SK-N-SH treated with all-trans-retinoic acid at 6 μM for 48 hours (cell line): ENCODE measurements around the gene SLC2A2.

ENCODE experiments used
- ATAC-seq: fragments of 200-7000 bp; cut with Tn5 transposase; 3 replicates; pipeline ENCODE4 v1.9.1; 2020; ENCODE audit warnings: mild to moderate bottlenecking, moderate library complexity
- ARNTL ChIP-seq: fragments of 450-650 bp; formaldehyde crosslinking; IDR thresholded peaks from 2 replicates; pipeline ENCODE4 v1.5.0; 2020; ENCODE audit warnings: low read depth, mild to moderate bottlenecking, moderate library complexity, borderline replicate concordance
- BACH2 ChIP-seq: fragments of 250-450 bp; sonication (Bioruptor Pico); IDR thresholded peaks from 2 replicates; pipeline ENCODE4 v1.9.0; 2021; ENCODE audit warnings: mild to moderate bottlenecking, borderline replicate concordance
- ESRRG ChIP-seq: fragments of 250-450 bp; sonication (Bioruptor Pico); IDR thresholded peaks from 2 replicates; pipeline ENCODE4 v1.6.1; 2021; ENCODE audit warnings: mild to moderate bottlenecking
- ISL1 ChIP-seq: fragments of 250-450 bp; sonication (Bioruptor Pico); IDR thresholded peaks from 2 replicates; pipeline ENCODE4 v2.1.2; 2022; ENCODE audit warnings: mild to moderate bottlenecking, moderate library complexity
- OSR1 ChIP-seq: fragments of 250-450 bp; sonication (Bioruptor Pico); IDR thresholded peaks from 2 replicates; pipeline ENCODE4 v1.8.0; 2022; ENCODE audit warnings: moderate library complexity, mild to moderate bottlenecking, inconsistent platforms
- PPARA ChIP-seq: fragments of 250-450 bp; sonication (Bioruptor Pico); IDR thresholded peaks from 2 replicates; pipeline ENCODE4 v1.5.0; 2020; ENCODE audit warnings: mild to moderate bottlenecking, borderline replicate concordance
- RARB ChIP-seq: fragments of 250-450 bp; sonication (Bioruptor Pico); IDR thresholded peaks from 2 replicates; pipeline ENCODE4 v1.8.0; 2021; ENCODE audit warnings: mild to moderate bottlenecking, moderate library complexity
- SNAI2 ChIP-seq: fragments of 250-450 bp; sonication (Bioruptor Pico); IDR thresholded peaks from 2 replicates; pipeline ENCODE4 v1.5.0; 2020; ENCODE audit warnings: mild to moderate bottlenecking, moderate library complexity
- TCF4 ChIP-seq: fragments of 250-450 bp; sonication (Bioruptor Pico); IDR thresholded peaks from 2 replicates; pipeline ENCODE4 v1.8.0; 2021; ENCODE audit warnings: mild to moderate bottlenecking, moderate library complexity, borderline replicate concordance
- TOX ChIP-seq: fragments of 250-450 bp; sonication (Bioruptor Pico); IDR thresholded peaks from 2 replicates; pipeline ENCODE4 v1.8.0; 2021; ENCODE audit warnings: mild to moderate bottlenecking, moderate library complexity, borderline replicate concordance
- ZC3H10 ChIP-seq: fragments of 250-450 bp; sonication (Bioruptor Pico); IDR thresholded peaks from 2 replicates; pipeline ENCODE4 v1.5.1; 2021; ENCODE audit warnings: mild to moderate bottlenecking, moderate library complexity
- ZFP3 ChIP-seq: fragments of 250-450 bp; sonication (Bioruptor Pico); IDR thresholded peaks from 2 replicates; pipeline ENCODE4 v1.5.0; 2020; ENCODE audit warnings: mild to moderate bottlenecking, moderate library complexity
- ZNF565 ChIP-seq: fragments of 450-650 bp; formaldehyde crosslinking; conservative IDR thresholded peaks from 2 replicates; pipeline ENCODE4 v1.5.0; 2020; ENCODE audit warnings: low read depth, mild to moderate bottlenecking, moderate library complexity
- ZNF70 ChIP-seq: fragments of 450-650 bp; formaldehyde crosslinking; IDR thresholded peaks from 2 replicates; pipeline ENCODE4 v1.5.0; 2020; ENCODE audit warnings: mild to moderate bottlenecking, moderate library complexity
- ZNF8 ChIP-seq: fragments of 450-650 bp; formaldehyde crosslinking; IDR thresholded peaks from 2 replicates; pipeline ENCODE4 v1.5.0; 2020; ENCODE audit warnings: mild to moderate bottlenecking, moderate library complexity
- TF ChIP-seq, protein P1 (sequence below): fragments of 250-450 bp; sonication (Bioruptor Pico); IDR thresholded peaks from 2 replicates; pipeline ENCODE4 v1.5.1; 2021; ENCODE audit warnings: mild to moderate bottlenecking, moderate library complexity
- TF ChIP-seq, protein P2 (sequence below): fragments of 250-450 bp; sonication (Bioruptor Pico); IDR thresholded peaks from 2 replicates; pipeline ENCODE4 v1.8.0; 2021; ENCODE audit warnings: low read depth, mild to moderate bottlenecking, moderate library complexity, borderline replicate concordance
- TF ChIP-seq, protein P3 (sequence below): fragments of 250-450 bp; sonication (Bioruptor Pico); IDR thresholded peaks from 2 replicates; pipeline ENCODE4 v1.5.0; 2020; ENCODE audit warnings: mild to moderate bottlenecking, moderate library complexity
- TF ChIP-seq, protein P4 (sequence below): fragments of 250-450 bp; sonication (Bioruptor Pico); IDR thresholded peaks from 2 replicates; pipeline ENCODE4 v1.8.0; 2020; ENCODE audit warnings: mild to moderate bottlenecking, moderate library complexity, borderline replicate concordance

The SLC2A2 gene

DNA sequence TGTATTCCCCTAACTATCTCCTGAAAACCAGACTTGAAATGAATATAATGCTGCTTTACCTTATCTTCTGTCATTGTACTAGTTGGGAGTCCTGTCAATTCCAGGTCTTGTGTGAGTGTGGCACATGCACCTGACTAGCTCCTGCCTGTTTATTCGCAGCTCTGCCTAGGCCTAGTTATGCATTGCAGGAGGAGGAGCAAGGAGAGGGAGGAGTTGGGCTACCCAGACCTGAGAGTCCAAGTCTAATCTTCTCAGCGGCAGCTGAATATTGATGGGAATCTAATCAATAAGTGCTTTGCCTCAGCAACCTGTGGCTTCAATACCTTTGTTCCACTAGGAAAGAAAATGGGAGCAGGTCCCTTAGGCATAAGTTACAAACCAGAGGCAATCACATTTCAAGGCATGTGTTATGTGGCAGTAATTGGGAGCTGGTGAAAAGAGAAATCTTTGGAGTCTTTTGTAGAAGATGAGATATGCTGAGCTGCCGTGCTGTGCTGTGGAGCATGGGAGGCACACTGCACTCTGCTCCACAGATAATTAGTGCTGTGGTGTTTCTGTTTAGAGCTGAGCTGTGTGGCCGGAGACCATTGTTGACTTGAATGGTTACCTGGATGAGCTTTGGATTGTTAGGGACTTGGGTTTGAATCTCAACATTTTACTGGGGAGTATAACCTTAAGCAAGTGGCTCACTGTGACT is at the start of gene SLC2A2:
SLC2A2 (minus strand) TSS at position 124 of the 697 bp plus-strand sequence; CDS start at position 74, 50 bp downstream.
- TF ChIP-seq ZNF565 (CRISPR knock-in tag) (no peak), ZFP3 (CRISPR knock-in tag) (no peak), TCF4 (no peak), ZC3H10 (CRISPR knock-in tag) (no peak), ESRRG (CRISPR knock-in tag) (no peak), ARNTL (no peak), RARB (CRISPR knock-in tag) (no peak), TOX (CRISPR knock-in tag) (no peak), SNAI2 (CRISPR knock-in tag) (no peak)
- TF ChIP-seq, protein P1, sequence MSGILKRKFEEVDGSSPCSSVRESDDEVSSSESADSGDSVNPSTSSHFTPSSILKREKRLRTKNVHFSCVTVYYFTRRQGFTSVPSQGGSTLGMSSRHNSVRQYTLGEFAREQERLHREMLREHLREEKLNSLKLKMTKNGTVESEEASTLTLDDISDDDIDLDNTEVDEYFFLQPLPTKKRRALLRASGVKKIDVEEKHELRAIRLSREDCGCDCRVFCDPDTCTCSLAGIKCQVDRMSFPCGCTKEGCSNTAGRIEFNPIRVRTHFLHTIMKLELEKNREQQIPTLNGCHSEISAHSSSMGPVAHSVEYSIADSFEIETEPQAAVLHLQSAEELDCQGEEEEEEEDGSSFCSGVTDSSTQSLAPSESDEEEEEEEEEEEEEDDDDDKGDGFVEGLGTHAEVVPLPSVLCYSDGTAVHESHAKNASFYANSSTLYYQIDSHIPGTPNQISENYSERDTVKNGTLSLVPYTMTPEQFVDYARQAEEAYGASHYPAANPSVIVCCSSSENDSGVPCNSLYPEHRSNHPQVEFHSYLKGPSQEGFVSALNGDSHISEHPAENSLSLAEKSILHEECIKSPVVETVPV (CRISPR knock-in tag), result no peak
- TF ChIP-seq, protein P2, sequence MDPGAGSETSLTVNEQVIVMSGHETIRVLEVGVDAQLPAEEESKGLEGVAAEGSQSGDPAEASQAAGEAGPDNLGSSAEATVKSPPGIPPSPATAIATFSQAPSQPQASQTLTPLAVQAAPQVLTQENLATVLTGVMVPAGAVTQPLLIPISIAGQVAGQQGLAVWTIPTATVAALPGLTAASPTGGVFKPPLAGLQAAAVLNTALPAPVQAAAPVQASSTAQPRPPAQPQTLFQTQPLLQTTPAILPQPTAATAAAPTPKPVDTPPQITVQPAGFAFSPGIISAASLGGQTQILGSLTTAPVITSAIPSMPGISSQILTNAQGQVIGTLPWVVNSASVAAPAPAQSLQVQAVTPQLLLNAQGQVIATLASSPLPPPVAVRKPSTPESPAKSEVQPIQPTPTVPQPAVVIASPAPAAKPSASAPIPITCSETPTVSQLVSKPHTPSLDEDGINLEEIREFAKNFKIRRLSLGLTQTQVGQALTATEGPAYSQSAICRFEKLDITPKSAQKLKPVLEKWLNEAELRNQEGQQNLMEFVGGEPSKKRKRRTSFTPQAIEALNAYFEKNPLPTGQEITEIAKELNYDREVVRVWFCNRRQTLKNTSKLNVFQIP (CRISPR knock-in tag), result no peak
- no peak for ATAC-seq

DNA sequence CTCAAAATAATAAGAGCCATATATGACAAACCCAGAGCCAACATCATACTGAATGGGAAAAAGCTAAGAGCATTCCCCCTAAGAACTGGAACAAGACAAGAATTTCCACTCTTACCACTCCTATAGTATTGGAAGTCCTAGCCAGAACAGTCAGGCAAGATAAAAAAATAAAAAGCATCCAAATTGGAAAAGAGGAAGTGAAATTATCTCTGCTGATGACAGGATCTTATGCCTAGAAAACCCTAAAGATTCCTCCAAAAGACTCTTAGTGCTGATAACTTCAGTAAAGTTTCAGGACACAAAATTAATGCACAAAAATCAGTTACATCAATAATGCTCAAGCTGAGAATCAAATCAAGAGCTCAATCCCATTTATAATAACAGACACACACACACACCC is 45.9 kb upstream of the SLC2A2 start:
- TF ChIP-seq ZC3H10 (CRISPR knock-in tag) (no peak), ZNF565 (CRISPR knock-in tag) (no peak), ZNF8 (CRISPR knock-in tag) (no peak), SNAI2 (CRISPR knock-in tag) (no peak), TCF4 (no peak), ZFP3 (CRISPR knock-in tag) (no peak), BACH2 (CRISPR knock-in tag) (no peak), OSR1 (CRISPR knock-in tag) (no peak), ZNF70 (CRISPR knock-in tag) (no peak), PPARA (CRISPR knock-in tag) (no peak), ISL1 (no peak)
- TF ChIP-seq, protein P1 (CRISPR knock-in tag), result no peak
- TF ChIP-seq, protein P3, sequence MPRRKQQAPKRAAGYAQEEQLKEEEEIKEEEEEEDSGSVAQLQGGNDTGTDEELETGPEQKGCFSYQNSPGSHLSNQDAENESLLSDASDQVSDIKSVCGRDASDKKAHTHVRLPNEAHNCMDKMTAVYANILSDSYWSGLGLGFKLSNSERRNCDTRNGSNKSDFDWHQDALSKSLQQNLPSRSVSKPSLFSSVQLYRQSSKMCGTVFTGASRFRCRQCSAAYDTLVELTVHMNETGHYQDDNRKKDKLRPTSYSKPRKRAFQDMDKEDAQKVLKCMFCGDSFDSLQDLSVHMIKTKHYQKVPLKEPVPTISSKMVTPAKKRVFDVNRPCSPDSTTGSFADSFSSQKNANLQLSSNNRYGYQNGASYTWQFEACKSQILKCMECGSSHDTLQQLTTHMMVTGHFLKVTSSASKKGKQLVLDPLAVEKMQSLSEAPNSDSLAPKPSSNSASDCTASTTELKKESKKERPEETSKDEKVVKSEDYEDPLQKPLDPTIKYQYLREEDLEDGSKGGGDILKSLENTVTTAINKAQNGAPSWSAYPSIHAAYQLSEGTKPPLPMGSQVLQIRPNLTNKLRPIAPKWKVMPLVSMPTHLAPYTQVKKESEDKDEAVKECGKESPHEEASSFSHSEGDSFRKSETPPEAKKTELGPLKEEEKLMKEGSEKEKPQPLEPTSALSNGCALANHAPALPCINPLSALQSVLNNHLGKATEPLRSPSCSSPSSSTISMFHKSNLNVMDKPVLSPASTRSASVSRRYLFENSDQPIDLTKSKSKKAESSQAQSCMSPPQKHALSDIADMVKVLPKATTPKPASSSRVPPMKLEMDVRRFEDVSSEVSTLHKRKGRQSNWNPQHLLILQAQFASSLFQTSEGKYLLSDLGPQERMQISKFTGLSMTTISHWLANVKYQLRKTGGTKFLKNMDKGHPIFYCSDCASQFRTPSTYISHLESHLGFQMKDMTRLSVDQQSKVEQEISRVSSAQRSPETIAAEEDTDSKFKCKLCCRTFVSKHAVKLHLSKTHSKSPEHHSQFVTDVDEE (CRISPR knock-in tag), result no peak
- TF ChIP-seq, protein P4, sequence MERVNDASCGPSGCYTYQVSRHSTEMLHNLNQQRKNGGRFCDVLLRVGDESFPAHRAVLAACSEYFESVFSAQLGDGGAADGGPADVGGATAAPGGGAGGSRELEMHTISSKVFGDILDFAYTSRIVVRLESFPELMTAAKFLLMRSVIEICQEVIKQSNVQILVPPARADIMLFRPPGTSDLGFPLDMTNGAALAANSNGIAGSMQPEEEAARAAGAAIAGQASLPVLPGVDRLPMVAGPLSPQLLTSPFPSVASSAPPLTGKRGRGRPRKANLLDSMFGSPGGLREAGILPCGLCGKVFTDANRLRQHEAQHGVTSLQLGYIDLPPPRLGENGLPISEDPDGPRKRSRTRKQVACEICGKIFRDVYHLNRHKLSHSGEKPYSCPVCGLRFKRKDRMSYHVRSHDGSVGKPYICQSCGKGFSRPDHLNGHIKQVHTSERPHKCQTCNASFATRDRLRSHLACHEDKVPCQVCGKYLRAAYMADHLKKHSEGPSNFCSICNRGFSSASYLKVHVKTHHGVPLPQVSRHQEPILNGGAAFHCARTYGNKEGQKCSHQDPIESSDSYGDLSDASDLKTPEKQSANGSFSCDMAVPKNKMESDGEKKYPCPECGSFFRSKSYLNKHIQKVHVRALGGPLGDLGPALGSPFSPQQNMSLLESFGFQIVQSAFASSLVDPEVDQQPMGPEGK (CRISPR knock-in tag), result no peak
- TF ChIP-seq, protein P2 (CRISPR knock-in tag), result no peak
- no peak for ATAC-seq
